ENCODE measurements around the gene TMEM233. TPM values are rescaled to one million over a fixed set of nuclear protein-coding genes. Genes with fewer than 3 reads are reported as not detected.

Gene TMEM233
- total and polyA plus RNA-seq, 9 of the 15 experiments (the other 6 are each of a cell fraction or from before 2014, with no cell fraction given), result 0.04 to 0.17 (median 0.07) TPM; not detected in 2

DNA sequence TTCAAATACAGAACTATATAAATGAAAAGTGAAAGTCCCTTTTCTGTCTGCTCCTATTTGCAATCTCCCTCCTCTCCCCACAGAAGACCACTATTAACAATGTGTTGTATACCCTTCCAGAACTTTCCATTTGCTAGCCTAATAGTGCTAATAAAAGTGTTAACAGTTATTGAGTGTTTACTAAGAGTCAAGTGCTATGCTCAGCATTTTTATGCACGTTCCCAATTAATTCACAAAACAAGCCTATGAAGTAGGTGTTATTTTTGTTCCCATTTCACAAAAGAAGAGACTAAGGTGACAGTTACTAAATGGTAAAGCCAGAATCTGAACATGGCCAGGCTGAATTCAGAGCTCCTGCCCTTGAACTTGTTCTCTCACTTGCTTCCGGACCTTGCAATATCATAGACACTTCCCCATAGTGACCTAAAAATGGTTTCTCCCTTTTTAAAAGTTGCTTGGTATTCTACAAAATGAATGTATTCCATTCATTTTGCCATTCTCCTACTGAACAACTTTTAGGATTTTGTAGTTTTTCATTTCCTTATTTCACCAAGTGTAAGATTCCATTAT is 72.7 kb downstream of the TMEM233 start (continued):
- no peak for TF ChIP-seq TAF1 (IDR thresholded peaks at IDR 0.05; ENCODE audit: control insufficient read depth, extremely low read depth, insufficient read depth, low read length, severe bottlenecking)
- TF ChIP-seq ZNF436 (CRISPR knock-in tag; IDR thresholded peaks at IDR 0.05), result no peak
- no peak for TF ChIP-seq ZFP1 (CRISPR knock-in tag; IDR thresholded peaks at IDR 0.05)
- no peak for TF ChIP-seq MEF2D (tag; conservative IDR thresholded peaks at IDR 0.05; ENCODE audit: low read depth)
- no peak for TF ChIP-seq TCF7 (IDR thresholded peaks at IDR 0.05; ENCODE audit: borderline replicate concordance)
- TF ChIP-seq, protein P1, sequence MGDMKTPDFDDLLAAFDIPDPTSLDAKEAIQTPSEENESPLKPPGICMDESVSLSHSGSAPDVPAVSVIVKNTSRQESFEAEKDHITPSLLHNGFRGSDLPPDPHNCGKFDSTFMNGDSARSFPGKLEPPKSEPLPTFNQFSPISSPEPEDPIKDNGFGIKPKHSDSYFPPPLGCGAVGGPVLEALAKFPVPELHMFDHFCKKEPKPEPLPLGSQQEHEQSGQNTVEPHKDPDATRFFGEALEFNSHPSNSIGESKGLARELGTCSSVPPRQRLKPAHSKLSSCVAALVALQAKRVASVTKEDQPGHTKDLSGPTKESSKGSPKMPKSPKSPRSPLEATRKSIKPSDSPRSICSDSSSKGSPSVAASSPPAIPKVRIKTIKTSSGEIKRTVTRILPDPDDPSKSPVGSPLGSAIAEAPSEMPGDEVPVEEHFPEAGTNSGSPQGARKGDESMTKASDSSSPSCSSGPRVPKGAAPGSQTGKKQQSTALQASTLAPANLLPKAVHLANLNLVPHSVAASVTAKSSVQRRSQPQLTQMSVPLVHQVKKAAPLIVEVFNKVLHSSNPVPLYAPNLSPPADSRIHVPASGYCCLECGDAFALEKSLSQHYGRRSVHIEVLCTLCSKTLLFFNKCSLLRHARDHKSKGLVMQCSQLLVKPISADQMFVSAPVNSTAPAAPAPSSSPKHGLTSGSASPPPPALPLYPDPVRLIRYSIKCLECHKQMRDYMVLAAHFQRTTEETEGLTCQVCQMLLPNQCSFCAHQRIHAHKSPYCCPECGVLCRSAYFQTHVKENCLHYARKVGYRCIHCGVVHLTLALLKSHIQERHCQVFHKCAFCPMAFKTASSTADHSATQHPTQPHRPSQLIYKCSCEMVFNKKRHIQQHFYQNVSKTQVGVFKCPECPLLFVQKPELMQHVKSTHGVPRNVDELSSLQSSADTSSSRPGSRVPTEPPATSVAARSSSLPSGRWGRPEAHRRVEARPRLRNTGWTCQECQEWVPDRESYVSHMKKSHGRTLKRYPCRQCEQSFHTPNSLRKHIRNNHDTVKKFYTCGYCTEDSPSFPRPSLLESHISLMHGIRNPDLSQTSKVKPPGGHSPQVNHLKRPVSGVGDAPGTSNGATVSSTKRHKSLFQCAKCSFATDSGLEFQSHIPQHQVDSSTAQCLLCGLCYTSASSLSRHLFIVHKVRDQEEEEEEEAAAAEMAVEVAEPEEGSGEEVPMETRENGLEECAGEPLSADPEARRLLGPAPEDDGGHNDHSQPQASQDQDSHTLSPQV (IDR thresholded peaks at IDR 0.05), result 0 out of 2 replicates have a peak, but pooled peaks have one; percentile 17
- no peak for TF ChIP-seq ZNF778 (CRISPR knock-in tag; IDR thresholded peaks at IDR 0.05)
- TF ChIP-seq, protein P2, sequence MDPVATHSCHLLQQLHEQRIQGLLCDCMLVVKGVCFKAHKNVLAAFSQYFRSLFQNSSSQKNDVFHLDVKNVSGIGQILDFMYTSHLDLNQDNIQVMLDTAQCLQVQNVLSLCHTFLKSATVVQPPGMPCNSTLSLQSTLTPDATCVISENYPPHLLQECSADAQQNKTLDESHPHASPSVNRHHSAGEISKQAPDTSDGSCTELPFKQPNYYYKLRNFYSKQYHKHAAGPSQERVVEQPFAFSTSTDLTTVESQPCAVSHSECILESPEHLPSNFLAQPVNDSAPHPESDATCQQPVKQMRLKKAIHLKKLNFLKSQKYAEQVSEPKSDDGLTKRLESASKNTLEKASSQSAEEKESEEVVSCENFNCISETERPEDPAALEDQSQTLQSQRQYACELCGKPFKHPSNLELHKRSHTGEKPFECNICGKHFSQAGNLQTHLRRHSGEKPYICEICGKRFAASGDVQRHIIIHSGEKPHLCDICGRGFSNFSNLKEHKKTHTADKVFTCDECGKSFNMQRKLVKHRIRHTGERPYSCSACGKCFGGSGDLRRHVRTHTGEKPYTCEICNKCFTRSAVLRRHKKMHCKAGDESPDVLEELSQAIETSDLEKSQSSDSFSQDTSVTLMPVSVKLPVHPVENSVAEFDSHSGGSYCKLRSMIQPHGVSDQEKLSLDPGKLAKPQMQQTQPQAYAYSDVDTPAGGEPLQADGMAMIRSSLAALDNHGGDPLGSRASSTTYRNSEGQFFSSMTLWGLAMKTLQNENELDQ (CRISPR knock-in tag; IDR thresholded peaks at IDR 0.05; ENCODE audit: borderline replicate concordance), result no peak
- no peak for TF ChIP-seq ATF7 (IDR thresholded peaks at IDR 0.05)
- TF ChIP-seq POLR2H (tag; IDR thresholded peaks at IDR 0.05; ENCODE audit: low read depth), result no peak
- no peak for TF ChIP-seq ZEB2 (IDR thresholded peaks at IDR 0.05)

Measured in K562 (cell line).